Breast epithelium (tissue), 4 donors: ENCODE measurements around the gene PRKN. TPM values are rescaled to one million over a fixed set of nuclear protein-coding genes. Genes with fewer than 3 reads are reported as not detected.

Experiments
- DNase-seq, 2 donors: peaks; one replicate each; pipeline ENCODE4 v3.0.0-alpha.2; 2019; ENCODE audit warnings: low spot score in 2 of 2
- H3K27ac ChIP-seq, 2 donors: fragments of 200-600 bp; sonication (generic) in 1 of 2; one replicate each; pipeline ENCODE4 v1.5.1; 2016 to 2019; ENCODE audit warnings: mild to moderate bottlenecking in 1 of 2
- H3K27me3 ChIP-seq, 2 donors: fragments of 200-600 bp; sonication (generic) in 1 of 2; one replicate each; pipeline versions ENCODE4 v1.5.1 to v1.6.0; 2017 to 2019; ENCODE audit warnings: control low read depth in 1 of 2, mild to moderate bottlenecking in 1 of 2
- H3K36me3 ChIP-seq: fragments of 200-600 bp; one replicate; pipeline ENCODE4 v1.5.1; 2019
- H3K4me1 ChIP-seq, 2 donors: fragments of 200-600 bp; sonication (generic); one replicate each; pipeline ENCODE4 v1.5.1; 2016 to 2019; ENCODE audit warnings: control low read depth in 1 of 2
- H3K4me3 ChIP-seq, 3 donors: fragments of 200-600 bp; sonication (generic); 1 replicate in 2 of 3; 2 replicates in 1 of 3; pipeline ENCODE4 v1.5.1; 2016 to 2019; ENCODE audit warnings: mild to moderate bottlenecking in 3 of 3, moderate library complexity in 2 of 3
- H3K9me3 ChIP-seq, 2 donors: fragments of 200-600 bp; sonication (generic) in 1 of 2; one replicate each; pipeline ENCODE4 v1.5.1; 2016 to 2019; ENCODE audit warnings: control low read depth in 1 of 2
- CTCF ChIP-seq, 3 donors: fragments of 450-650 bp; IDR thresholded peaks; one replicate each; pipeline ENCODE4 v1.5.1; 2016 to 2017; ENCODE audit warnings: antibody characterized with exemption in 3 of 3, mild to moderate bottlenecking in 3 of 3, moderate library complexity in 3 of 3
- POLR2A ChIP-seq: fragments of 450-650 bp; IDR thresholded peaks from one replicate; pipeline ENCODE4 v1.6.1; 2016; ENCODE audit warnings: antibody characterized with exemption, mild to moderate bottlenecking, moderate library complexity
- POLR2AphosphoS5 ChIP-seq, 3 donors: sonication (generic); formaldehyde crosslinking; IDR thresholded peaks; one replicate each; pipeline ENCODE4 v1.6.1; 2017; ENCODE audit warnings: antibody characterized with exemption in 3 of 3
- intact Hi-C: fragments of 100-400 bp; cut with DNase I; formaldehyde crosslinking; loops from one replicate; pipeline ENCODE4 v1.15.1; 2023; ENCODE audit warnings: low total_unique reads
- total RNA-seq, 3 donors: library from RNA; depleted of rRNA; stranded (reverse); fragments of >200 nt; gene quantifications; one replicate each; pipeline ENCODE4 v1.1.0, GENCODE V29; 2016

The PRKN gene
- total RNA-seq, 3 donors from 2014 or later, result 7.2 to 19.0 (median 11.2) TPM

GRCh38 chr6:162088091-162088490 lies 639.5 kb downstream of the PRKN start:
- DNase-seq, result no peak
- Histone ChIP-seq H3K9me3 (no peaks in the 10 kb centered on the region), H3K36me3 (no peaks in the 10 kb centered on the region), H3K27me3 (no peaks in the 10 kb centered on the region), H3K27ac (no peak overlapping the region), H3K4me1 (no peaks in the 10 kb centered on the region), H3K4me3 (no peak overlapping the region)
- no peak for TF ChIP-seq POLR2AphosphoS5 (IDR thresholded peaks at IDR 0.05)
- no peak for TF ChIP-seq POLR2A
- TF ChIP-seq CTCF (IDR thresholded peaks at IDR 0.05), result no peak
- intact Hi-C loops, result no loop called here

- Histone ChIP-seq H3K36me3 (no peaks in the 10 kb centered on the region), H3K4me1 (no peaks in the 10 kb centered on the region)
Measured at GRCh38 chr6:162085561-162085960, 642.0 kb downstream of the PRKN start.

GRCh38 chr6:162082520-162082919 lies 645.0 kb downstream of the PRKN start:
- Histone ChIP-seq H3K4me3 (no peak overlapping the region), H3K27ac (no peak overlapping the region), H3K36me3 (no peaks in the 10 kb centered on the region), H3K4me1 (no peaks in the 10 kb centered on the region), H3K27me3 (no peaks in the 10 kb centered on the region), H3K9me3 (no peaks in the 10 kb centered on the region)
- TF ChIP-seq CTCF (IDR thresholded peaks at IDR 0.05) (no peak), POLR2AphosphoS5 (IDR thresholded peaks at IDR 0.05) (no peak), POLR2A (no peak)
- intact Hi-C loops, result loop anchor here (5.0 kb wide), 1 partner anchor 900 kb away; no protein-coding TSS in a partner anchor
- DNase-seq, result no peak

More at GRCh38 chr6:162085561-162085960, 642.0 kb downstream of the PRKN start:
- Histone ChIP-seq H3K27ac (no peak overlapping the region), H3K9me3 (no peaks in the 10 kb centered on the region), H3K27me3 (no peaks in the 10 kb centered on the region), H3K4me3 (no peak overlapping the region)
- no peak for DNase-seq
- no peak for TF ChIP-seq POLR2A
- TF ChIP-seq POLR2AphosphoS5 (IDR thresholded peaks at IDR 0.05), result no peak
- no peak for TF ChIP-seq CTCF (IDR thresholded peaks at IDR 0.05)
- intact Hi-C loops, result no loop called here

DNA sequence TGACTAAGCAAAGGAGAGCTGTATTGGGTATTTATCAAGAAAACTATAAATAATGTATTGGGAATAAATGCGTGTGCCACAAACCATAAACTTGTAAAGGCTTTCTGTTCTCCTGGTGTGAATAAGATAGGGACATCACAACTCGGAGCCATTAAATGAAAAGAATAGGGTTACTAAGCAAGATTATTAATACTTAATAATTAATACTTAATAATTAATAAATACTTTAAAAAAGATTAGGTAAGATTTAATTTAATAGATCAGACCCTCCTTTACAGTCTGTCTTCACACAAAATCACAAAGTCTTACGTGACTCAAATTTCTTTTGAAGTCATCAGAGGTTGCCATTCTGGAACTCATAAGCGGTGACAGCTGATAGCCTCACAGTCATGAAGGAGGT lies 648.9 kb downstream of the PRKN start:
- intact Hi-C loops, result no loop called here
- Histone ChIP-seq H3K9me3 (no peaks in the 10 kb centered on the region), H3K4me1 (no peaks in the 10 kb centered on the region), H3K27me3 (no peaks in the 10 kb centered on the region), H3K4me3 (no peak overlapping the region), H3K36me3 (no peaks in the 10 kb centered on the region), H3K27ac (no peak overlapping the region)
- TF ChIP-seq CTCF (IDR thresholded peaks at IDR 0.05) (no peak), POLR2AphosphoS5 (IDR thresholded peaks at IDR 0.05) (no peak), POLR2A (no peak)
- DNase-seq, result no peak

- Histone ChIP-seq H3K36me3 (no peaks in the 10 kb centered on the region), H3K4me1 (no peaks in the 10 kb centered on the region), H3K4me3 (no peak overlapping the region), H3K27me3 (no peaks in the 10 kb centered on the region), H3K9me3 (no peaks in the 10 kb centered on the region), H3K27ac (no peak overlapping the region)
- TF ChIP-seq CTCF (IDR thresholded peaks at IDR 0.05), result no peak
- no peak for TF ChIP-seq POLR2AphosphoS5 (IDR thresholded peaks at IDR 0.05)
- TF ChIP-seq POLR2A, result no peak
- DNase-seq, result no peak
- intact Hi-C loops, result no loop called here
Measured at GRCh38 chr6:162078126-162078525, 649.4 kb downstream of the PRKN start.
